NT2/D1 (cell line): Measurements from ENCODE around the gene FAM25G.
"Not testable (repeated sequence)": the region's sequence is repeated elsewhere in the genome, so short reads cannot be mapped to it uniquely, and the experiment has no call there.

ENCODE experiments used
- SUZ12 ChIP-seq: IDR thresholded peaks from 2 replicates; pipeline ENCODE4 v1.6.1; 2011; ENCODE audit not compliant: insufficient read length, insufficient read depth; ENCODE audit errors: extremely low read depth
- YY1 ChIP-seq: IDR thresholded peaks from 2 replicates; pipeline ENCODE4 v1.6.1; 2011; ENCODE audit not compliant: insufficient read length, insufficient read depth
- ZNF274 ChIP-seq: IDR thresholded peaks from 2 replicates; pipeline ENCODE4 v1.6.1; 2011; ENCODE audit warnings: mild to moderate bottlenecking, low read depth, low read length

GRCh38 chr10:47502313-47502712 lies 10.8 kb upstream of the FAM25G start:
- not testable (repeated sequence) for TF ChIP-seq YY1, ZNF274, SUZ12
